Fibroblast of skin of right biceps (primary cell): Measurements from ENCODE around the gene ADAMTSL5.
A peak's percentile ranks its signal among the peaks of the same experiment; 100 is the strongest.

ENCODE experiments used
- DNase-seq: peaks from one replicate; pipeline ENCODE4 v3.0.0-alpha.2; 2013

The ADAMTSL5 gene

DNA sequence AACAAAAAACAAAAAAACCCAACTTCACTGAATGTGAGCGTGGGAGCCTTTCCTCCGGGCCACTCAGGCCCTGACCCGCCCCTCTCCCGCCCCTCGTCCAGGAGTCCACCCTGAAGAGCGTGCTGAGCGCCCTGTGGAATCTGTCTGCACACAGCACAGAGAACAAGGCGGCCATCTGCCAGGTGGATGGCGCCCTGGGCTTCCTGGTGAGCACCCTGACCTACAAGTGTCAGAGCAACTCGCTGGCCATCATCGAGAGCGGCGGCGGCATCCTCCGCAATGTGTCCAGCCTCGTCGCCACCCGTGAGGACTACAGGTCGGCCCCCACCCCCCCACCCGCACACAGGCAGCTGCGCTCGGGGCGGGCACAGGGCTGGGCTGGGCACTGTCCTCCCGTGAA lies 51.0 kb downstream of the ADAMTSL5 start:
- DNase-seq, result no peak

DNA sequence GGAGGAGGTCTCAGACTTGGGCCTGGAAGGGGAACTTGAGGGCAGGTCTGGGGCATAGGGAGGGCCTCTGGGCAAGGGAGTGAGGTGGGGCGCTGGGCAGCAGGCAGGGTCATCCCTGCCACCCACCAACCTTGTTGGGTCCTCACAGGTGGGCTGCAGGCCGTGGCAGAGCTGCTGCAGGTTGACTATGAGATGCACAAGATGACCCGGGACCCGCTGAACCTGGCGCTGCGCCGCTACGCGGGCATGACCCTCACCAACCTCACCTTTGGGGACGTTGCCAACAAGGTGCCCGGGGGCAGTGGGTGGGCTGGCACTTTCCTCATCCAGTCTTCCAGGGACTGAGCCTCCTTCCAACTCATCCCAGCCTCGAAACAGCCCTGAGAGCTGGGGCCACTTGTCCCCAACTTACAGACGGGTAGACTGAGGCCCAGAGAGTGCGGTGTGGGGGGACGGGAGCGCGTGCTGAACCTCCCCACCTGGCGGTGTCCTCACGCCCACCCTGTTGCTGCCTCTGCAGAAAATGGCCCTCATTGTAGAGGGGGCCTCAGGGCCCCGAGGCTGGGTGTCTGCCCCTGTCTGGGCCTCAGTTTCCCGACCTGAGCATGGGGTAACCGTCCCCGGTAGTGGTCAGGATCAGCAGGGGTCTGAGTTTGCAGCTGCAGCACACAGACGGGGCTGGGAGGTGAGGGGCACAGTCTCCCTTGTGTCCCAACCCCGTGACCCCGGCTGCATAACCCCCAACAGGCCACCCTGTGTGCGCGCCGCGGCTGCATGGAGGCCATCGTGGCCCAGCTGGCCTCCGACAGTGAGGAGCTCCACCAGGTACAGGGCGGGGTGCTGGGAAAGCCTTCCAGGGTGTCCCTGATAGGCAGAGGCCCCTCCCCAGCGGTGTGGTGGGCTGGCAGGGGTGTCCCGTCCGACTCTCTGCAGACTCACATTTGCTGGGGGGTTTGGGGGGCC lies 52.5 kb downstream of the ADAMTSL5 start:
- DNase-seq, result no peak

DNA sequence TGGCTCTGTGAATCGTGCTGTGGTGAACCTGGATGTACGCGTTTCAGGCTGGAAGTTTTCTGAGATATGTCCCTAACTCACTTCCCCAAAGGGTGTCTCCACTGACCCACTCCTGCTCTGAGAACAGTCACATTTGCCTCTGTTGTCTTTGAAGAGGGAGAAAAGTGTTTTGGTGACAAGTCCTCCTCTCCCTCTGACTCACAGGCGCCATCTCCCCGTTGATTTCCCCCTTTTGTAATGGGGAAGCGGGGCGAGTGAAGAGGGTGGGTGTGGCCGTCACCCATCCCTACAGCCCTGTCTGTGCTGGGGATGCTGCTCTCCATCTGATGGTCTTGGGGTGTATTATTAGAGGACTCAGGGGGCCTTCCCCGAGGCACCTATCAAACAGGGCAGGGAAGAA lies 53.3 kb downstream of the ADAMTSL5 start:
- DNase-seq, result no peak

DNA sequence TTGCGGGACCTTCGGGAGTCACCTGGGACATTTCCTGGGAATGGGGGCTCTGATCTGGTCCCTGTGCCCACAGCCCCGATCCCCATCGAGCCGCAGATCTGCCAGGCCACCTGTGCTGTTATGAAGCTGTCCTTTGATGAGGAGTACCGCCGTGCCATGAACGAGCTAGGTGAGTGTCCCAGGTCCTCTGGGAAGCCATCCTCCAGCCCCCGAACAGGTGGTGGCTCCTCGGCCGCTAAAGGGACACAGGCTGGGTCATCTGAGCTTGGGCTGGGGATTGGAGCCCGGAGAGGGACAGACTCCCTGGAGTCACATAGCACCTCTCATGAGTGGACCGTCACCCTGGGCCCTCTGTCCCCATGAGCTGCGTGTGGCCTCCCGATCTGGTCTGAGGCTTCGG lies 54.9 kb downstream of the ADAMTSL5 start:
- DNase-seq, result no peak

DNA sequence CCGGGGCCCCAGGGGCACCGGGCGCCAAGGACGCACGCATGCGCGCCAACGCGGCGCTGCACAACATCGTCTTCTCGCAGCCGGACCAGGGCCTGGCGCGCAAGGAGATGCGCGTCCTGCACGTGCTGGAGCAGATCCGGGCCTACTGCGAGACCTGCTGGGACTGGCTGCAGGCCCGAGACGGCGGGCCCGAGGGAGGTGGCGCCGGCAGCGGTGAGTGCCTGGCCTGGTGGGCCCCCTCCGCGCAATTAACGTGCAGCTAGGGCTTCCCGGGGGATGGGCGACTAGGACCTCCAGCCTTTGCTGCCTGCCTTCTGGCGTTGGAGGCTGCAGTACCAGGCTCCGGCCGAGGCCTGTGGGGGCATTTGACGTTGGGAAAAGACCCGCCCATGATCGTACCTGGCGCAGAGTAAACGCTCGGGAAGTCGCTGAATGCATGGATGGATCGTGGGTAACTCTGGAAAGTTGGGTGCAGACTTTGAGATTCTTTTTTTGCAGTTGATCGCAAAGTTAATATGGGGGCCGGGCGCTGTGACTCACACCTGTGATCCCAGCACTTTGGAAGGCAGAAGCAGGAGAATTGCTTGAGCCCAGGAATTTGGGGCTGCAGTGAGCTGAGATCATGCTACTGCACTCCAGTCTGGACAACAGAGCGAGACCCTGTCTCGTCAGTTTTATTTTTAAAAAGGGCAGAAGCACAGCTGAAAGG lies 55.6 kb downstream of the ADAMTSL5 start:
- DNase-seq, result no peak

DNA sequence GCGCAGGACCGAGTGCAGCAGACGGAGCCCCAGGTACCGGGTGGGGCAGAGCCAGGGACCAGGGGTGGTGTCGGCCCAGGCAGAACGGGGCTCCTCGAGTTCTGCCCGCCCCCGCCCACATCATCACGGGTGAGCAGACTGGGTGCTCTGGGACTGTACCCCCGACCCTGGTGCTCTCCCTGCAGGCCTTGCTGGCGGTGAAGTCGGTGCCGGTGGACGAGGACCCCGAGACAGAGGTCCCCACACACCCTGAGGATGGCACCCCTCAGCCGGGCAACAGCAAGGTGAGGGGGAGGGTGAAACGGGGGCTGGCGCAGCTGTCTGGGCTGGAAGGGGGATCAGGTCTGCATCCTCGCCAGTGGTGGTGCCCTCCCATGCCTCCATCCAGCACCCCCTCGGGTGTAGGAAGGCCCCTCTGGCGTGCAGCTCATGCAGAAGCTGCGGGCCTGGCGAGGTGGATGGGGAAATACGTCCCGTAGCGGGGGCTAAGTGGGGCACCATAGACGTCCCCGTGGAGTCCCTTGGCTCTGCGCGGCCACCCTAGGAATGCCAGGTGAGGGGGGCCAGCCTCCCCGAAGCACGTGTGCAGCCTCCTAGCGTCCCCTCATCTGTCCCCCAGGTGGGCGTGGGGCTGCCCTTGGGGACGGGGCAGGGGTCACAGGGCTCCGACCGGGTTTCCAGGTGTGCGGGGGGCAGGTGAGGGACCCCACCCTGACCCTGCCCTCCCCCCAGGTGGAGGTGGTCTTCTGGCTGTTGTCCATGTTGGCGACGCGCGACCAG lies 56.5 kb downstream of the ADAMTSL5 start:
- DNase-seq, result no peak

DNA sequence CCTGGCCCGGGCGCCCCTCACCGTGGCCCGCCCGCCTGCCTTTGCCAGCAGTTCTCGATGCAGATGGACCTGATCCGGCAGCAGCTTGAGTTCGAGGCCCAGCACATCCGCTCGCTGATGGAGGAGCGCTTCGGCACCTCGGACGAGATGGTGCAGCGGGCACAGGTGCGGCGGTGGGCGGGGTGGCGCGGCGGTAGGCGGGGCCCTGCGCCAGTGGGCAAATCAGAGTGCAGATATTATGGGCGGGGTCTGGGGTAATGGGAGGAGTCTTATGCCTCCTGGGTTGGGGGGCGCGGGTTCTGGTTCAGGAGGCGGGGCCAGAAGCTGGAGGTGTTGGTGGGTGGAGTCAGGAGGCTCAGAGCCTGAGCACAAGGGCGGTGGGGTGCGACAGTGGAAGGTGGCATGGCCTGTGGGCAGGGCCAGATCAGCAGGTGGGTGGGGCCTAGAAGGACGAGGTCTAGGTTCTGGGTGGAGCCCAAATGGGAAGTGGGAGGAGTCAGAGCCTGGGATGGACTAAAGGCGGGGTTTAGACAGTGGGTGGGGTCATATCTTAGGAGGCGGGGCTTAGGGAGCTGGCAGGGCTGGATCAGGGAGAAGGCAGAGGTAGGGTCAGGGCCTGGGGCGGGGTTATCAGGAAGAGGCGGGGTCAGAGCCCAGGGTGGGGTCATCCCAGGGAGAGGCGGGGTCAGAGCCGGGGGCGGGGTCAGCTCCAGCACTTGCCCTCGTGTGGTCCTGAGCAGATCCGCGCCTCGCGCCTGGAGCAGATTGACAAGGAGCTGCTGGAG lies 57.3 kb downstream of the ADAMTSL5 start:
- DNase-seq, result peak; percentile 51
